HepG2 (cell line): ENCODE results near the gene ZNF175. TPM values are rescaled to one million over a fixed set of nuclear protein-coding genes. Genes with fewer than 3 reads are reported as not detected.

Experiments
- E2F5 ChIP-seq: sonication (generic); formaldehyde crosslinking; conservative IDR thresholded peaks from 2 replicates; pipeline ENCODE4 v1.4.0; 2020; ENCODE audit warnings: missing genetic modification reagents
- FOSL2 ChIP-seq: sonication (generic); formaldehyde crosslinking; IDR thresholded peaks from 2 replicates; pipeline ENCODE4 v1.4.0; 2020; ENCODE audit warnings: missing genetic modification reagents
- GMEB1 ChIP-seq: sonication (generic); formaldehyde crosslinking; IDR thresholded peaks from 2 replicates; pipeline ENCODE4 v1.5.1; 2020; ENCODE audit warnings: missing genetic modification reagents, mild to moderate bottlenecking, borderline replicate concordance
- HOXD1 ChIP-seq: sonication (generic); formaldehyde crosslinking; IDR thresholded peaks from 2 replicates; pipeline ENCODE4 v1.5.0; 2020; ENCODE audit warnings: missing genetic modification reagents
- JARID2 ChIP-seq: sonication (generic); formaldehyde crosslinking; IDR thresholded peaks from 2 replicates; pipeline ENCODE4 v1.8.1; 2023; ENCODE audit warnings: missing genetic modification reagents, inconsistent platforms; ENCODE audit not compliant: insufficient replicate concordance
- MEF2D ChIP-seq: sonication (generic); formaldehyde crosslinking; IDR thresholded peaks from 2 replicates; pipeline ENCODE4 v1.5.1; 2020; ENCODE audit warnings: mild to moderate bottlenecking, missing genetic modification reagents
- MXI1 ChIP-seq: IDR thresholded peaks from 3 replicates; pipeline ENCODE4 v1.6.1; 2012; ENCODE audit warnings: low read depth, low read length, inconsistent platforms, borderline replicate concordance
- REST ChIP-seq, 2 experiments: IDR thresholded peaks; 2 replicates each; pipeline ENCODE4 v1.6.1; 2011 to 2012; ENCODE audit warnings: low read length in 2 of 2, borderline replicate concordance in 1 of 2, low read depth in 1 of 2, mild to moderate bottlenecking in 1 of 2, moderate library complexity in 1 of 2
- STAT5B ChIP-seq: sonication (generic); formaldehyde crosslinking; IDR thresholded peaks from 2 replicates; pipeline ENCODE4 v1.4.0; 2020; ENCODE audit warnings: missing genetic modification reagents
- TAF1 ChIP-seq: sonication (generic); formaldehyde crosslinking; IDR thresholded peaks from 2 replicates; pipeline ENCODE4 v1.4.0; 2020; ENCODE audit warnings: missing genetic modification reagents
- TBX2 ChIP-seq: sonication (generic); formaldehyde crosslinking; IDR thresholded peaks from 2 replicates; pipeline ENCODE4 v1.5.0; 2020; ENCODE audit warnings: missing genetic modification reagents, mild to moderate bottlenecking, borderline replicate concordance
- ZFP37 ChIP-seq: sonication (generic); formaldehyde crosslinking; IDR thresholded peaks from 2 replicates; pipeline ENCODE4 v1.4.0; 2020; ENCODE audit warnings: missing genetic modification reagents, borderline replicate concordance
- ZNF17 ChIP-seq: sonication (generic); formaldehyde crosslinking; IDR thresholded peaks from 2 replicates; pipeline ENCODE4 v1.5.0; 2020; ENCODE audit warnings: mild to moderate bottlenecking, missing genetic modification reagents
- ZNF232 ChIP-seq: sonication (generic); formaldehyde crosslinking; IDR thresholded peaks from 2 replicates; pipeline ENCODE4 v1.4.0; 2020; ENCODE audit warnings: missing genetic modification reagents, borderline replicate concordance
- ZNF3 ChIP-seq: IDR thresholded peaks from 2 replicates; pipeline ENCODE4 v1.7.0; 2017; ENCODE audit warnings: inconsistent platforms
- ZNF33B ChIP-seq: sonication (generic); formaldehyde crosslinking; IDR thresholded peaks from 2 replicates; pipeline ENCODE4 v1.5.1; 2020; ENCODE audit warnings: mild to moderate bottlenecking, missing genetic modification reagents
- ZNF446 ChIP-seq: sonication (generic); formaldehyde crosslinking; IDR thresholded peaks from 2 replicates; pipeline ENCODE4 v1.5.0; 2020; ENCODE audit warnings: mild to moderate bottlenecking, missing genetic modification reagents
- ZNF614 ChIP-seq: IDR thresholded peaks from 2 replicates; pipeline ENCODE4 v1.6.1; 2018; ENCODE audit warnings: missing biosample characterization, missing genetic modification reagents, inconsistent platforms, borderline replicate concordance
- ZNF616 ChIP-seq: sonication (generic); formaldehyde crosslinking; IDR thresholded peaks from 2 replicates; pipeline ENCODE4 v1.5.0; 2020; ENCODE audit warnings: low read depth, mild to moderate bottlenecking, missing genetic modification reagents
- polyA plus RNA-seq, 8 experiments: library from polyadenylated mRNA; depleted of rRNA in 3 of 8; stranded (reverse) in 7 of 8; unstranded in 1 of 8; fragments of >200 nt; fragmentation: Illumina TruSeq in 4 of 8; extraction: Trizol in 4 of 8; gene quantifications; 2 replicates each; pipeline versions ENCODE4 v1.2.1 to v1.2.3, GENCODE V29; 2011 to 2016; ENCODE audit warnings: low read depth in 4 of 8, missing spikeins in 1 of 8, mixed read lengths in 1 of 8; ENCODE audit not compliant: insufficient read depth in 1 of 8
- total RNA-seq, 5 experiments: library from RNA; depleted of rRNA; stranded (reverse); fragments of >200 nt; fragmentation: Illumina TruSeq; extraction: Trizol; gene quantifications; 2 replicates each; pipeline ENCODE4 v1.2.3, GENCODE V29; 2016; ENCODE audit warnings: low read depth in 1 of 5
- TF ChIP-seq, protein P1 (sequence below): sonication (generic); formaldehyde crosslinking; IDR thresholded peaks from 2 replicates; pipeline ENCODE4 v1.5.1; 2020; ENCODE audit warnings: missing genetic modification reagents, mild to moderate bottlenecking, borderline replicate concordance
- TF ChIP-seq, protein P2 (sequence below): sonication (generic); IDR thresholded peaks from 2 replicates; pipeline ENCODE4 v1.6.1; 2016; ENCODE audit warnings: low read depth, borderline replicate concordance

Gene ZNF175
- total and polyA plus RNA-seq, 2 of the 13 experiments (the other 11 are each of a cell fraction or from before 2014, with no cell fraction given), result 1.2 to 1.5 TPM

GRCh38 chr19:51607920-51608562, 37.0 kb downstream of the ZNF175 start (continued):
- TF ChIP-seq ZFP37 (CRISPR knock-in tag) (peak; percentile 95; the same call in 1 of the 2 replicates), ZNF3 (CRISPR knock-in tag) (0 out of 2 replicates have a peak, but pooled peaks have one; percentile 34), TBX2 (CRISPR knock-in tag) (peak; percentile 61; the same call in 1 of the 2 replicates), JARID2 (no peak), STAT5B (CRISPR knock-in tag) (peak; percentile 92; the same call in 1 of the 2 replicates), FOSL2 (CRISPR knock-in tag) (peak; percentile 50), E2F5 (CRISPR knock-in tag) (peak; percentile 73), ZNF232 (CRISPR knock-in tag) (peak; percentile 99), MXI1 (peak; percentile 64; the same call in 1 of the 3 replicates), MEF2D (CRISPR knock-in tag) (peak; percentile 77), HOXD1 (CRISPR knock-in tag) (0 out of 2 replicates have a peak, but pooled peaks have one; percentile 57), ZNF446 (CRISPR knock-in tag) (peak; percentile 68; the same call in 1 of the 2 replicates), REST (IDR thresholded peaks at IDR 0.05; ENCODE audit: borderline replicate concordance in 1 of 2, low read depth in 1 of 2, low read length in 2 of 2) (peak in 1 of 2 experiments; percentile 99), ZNF17 (0 out of 2 replicates have a peak, but pooled peaks have one; percentile 74), ZNF616 (peak; percentile 88; the same call in 1 of the 2 replicates), GMEB1 (CRISPR knock-in tag) (no peak), ZNF33B (no peak), ZNF614 (CRISPR knock-in tag) (peak; percentile 91; the same call in 1 of the 2 replicates), TAF1 (CRISPR knock-in tag) (peak; percentile 37; the same call in 1 of the 2 replicates)
- TF ChIP-seq, protein P1, sequence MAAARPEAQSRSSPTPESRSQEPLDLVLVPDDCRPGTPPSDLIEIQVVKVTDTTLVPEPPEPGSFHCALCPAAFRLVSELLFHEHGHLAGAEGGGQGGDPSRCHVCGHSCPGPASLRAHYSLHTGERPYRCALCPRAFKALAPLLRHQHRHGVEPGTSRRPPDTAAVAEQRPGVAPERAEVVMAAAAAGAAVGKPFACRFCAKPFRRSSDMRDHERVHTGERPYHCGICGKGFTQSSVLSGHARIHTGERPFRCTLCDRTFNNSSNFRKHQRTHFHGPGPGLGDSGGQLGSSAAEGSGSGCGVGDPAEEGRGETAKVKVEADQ (CRISPR knock-in tag), result 0 out of 2 replicates have a peak, but pooled peaks have one; percentile 27
- TF ChIP-seq, protein P2, sequence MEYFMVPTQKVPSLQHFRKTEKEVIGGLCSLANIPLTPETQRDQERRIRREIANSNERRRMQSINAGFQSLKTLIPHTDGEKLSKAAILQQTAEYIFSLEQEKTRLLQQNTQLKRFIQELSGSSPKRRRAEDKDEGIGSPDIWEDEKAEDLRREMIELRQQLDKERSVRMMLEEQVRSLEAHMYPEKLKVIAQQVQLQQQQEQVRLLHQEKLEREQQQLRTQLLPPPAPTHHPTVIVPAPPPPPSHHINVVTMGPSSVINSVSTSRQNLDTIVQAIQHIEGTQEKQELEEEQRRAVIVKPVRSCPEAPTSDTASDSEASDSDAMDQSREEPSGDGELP, result no peak
